Cardiac septum (tissue), 1 donor: ENCODE data around the gene KIAA1671. TPM values are rescaled to one million over a fixed set of nuclear protein-coding genes. Genes with fewer than 3 reads are reported as not detected.
"Not testable (repeated sequence)": the region's sequence is repeated elsewhere in the genome, so short reads cannot be mapped to it uniquely, and the experiment has no call there.

Experiments used
- DNase-seq: peaks from one replicate; pipeline ENCODE4 v3.0.0-alpha.2; 2020; ENCODE audit warnings: low spot score
- intact Hi-C: fragments of 100-400 bp; cut with DNase I; formaldehyde crosslinking; loops from one replicate; pipeline ENCODE4 v1.14.0; 2022
- total RNA-seq: library from RNA; stranded (reverse); fragmentation: NEBNext Ultra II Directional; extraction: Animal tissue kit (Norgen Biotek cat#: 25700); gene quantifications from one replicate; pipeline ENCODE4 v1.2.1, GENCODE V29; 2021
- donor health status: DM: no; HTN: no; CAD: no.

KIAA1671 gene
- total RNA-seq, 1 donor from 2014 or later, result 12.3 TPM

- DNase-seq, result no peak
- intact Hi-C loops, result no loop called here
These were observed 235.0 kb downstream of the KIAA1671 start for GRCh38 chr22:25187469-25187868.

GRCh38 chr22:25192406-25192805 lies 239.9 kb downstream of the KIAA1671 start:
- DNase-seq, result no peak
- intact Hi-C loops, result no loop called here

- no peak for DNase-seq
- intact Hi-C loops, result no loop called here
These were observed 240.6 kb downstream of the KIAA1671 start for GRCh38 chr22:25193130-25193529.

GRCh38 chr22:25193548-25193947 lies 241.0 kb downstream of the KIAA1671 start:
- no peak for DNase-seq
- intact Hi-C loops, result no loop called here

GRCh38 chr22:25196326-25196725 lies 243.8 kb downstream of the KIAA1671 start:
- no peak for DNase-seq
- intact Hi-C loops, result no loop called here

GRCh38 chr22:25197340-25197739 lies 244.8 kb downstream of the KIAA1671 start:
- intact Hi-C loops, result no loop called here
- DNase-seq, result no peak

- DNase-seq, result no peak
- intact Hi-C loops, result loop anchor here (5.0 kb wide), 1 partner anchor 137 kb away; no protein-coding TSS in a partner anchor
These were observed 247.4 kb downstream of the KIAA1671 start, which contains the start of gene CRYBB3 for GRCh38 chr22:25199731-25200520. Gene CRYBB3 (plus strand): TSS chr22:25199858. CDS start chr22:25201397, 1,539 bp downstream.

- intact Hi-C loops, result loop anchor here (5.0 kb wide), 1 partner anchor 136 kb away; no protein-coding TSS in a partner anchor
- DNase-seq, result no peak
These were observed 248.5 kb downstream of the KIAA1671 start for GRCh38 chr22:25200967-25201366.

- intact Hi-C loops, result loop anchor here (5.0 kb wide), 1 partner anchor 136 kb away; no protein-coding TSS in a partner anchor
These were observed 249.2 kb downstream of the KIAA1671 start for GRCh38 chr22:25201557-25202273.

GRCh38 chr22:25202290-25202921 lies 249.9 kb downstream of the KIAA1671 start:
- no peak for DNase-seq
- intact Hi-C loops, result loop anchor here (5.0 kb wide), 1 partner anchor 135 kb away; no protein-coding TSS in a partner anchor

More at GRCh38 chr22:25201557-25202273, 249.2 kb downstream of the KIAA1671 start:
- no peak for DNase-seq

- no peak for DNase-seq
- intact Hi-C loops, result loop anchor here (5.0 kb wide), 1 partner anchor 134 kb away; no protein-coding TSS in a partner anchor
These were observed 250.6 kb downstream of the KIAA1671 start for GRCh38 chr22:25203082-25203481.

GRCh38 chr22:25204547-25204946 lies 252.0 kb downstream of the KIAA1671 start:
- intact Hi-C loops, result loop anchor here (5.0 kb wide), 1 partner anchor 133 kb away; no protein-coding TSS in a partner anchor
- DNase-seq, result not testable (repeated sequence)

GRCh38 chr22:25205847-25206246 lies 253.3 kb downstream of the KIAA1671 start:
- no peak for DNase-seq
- intact Hi-C loops, result no loop called here

- DNase-seq, result no peak
- intact Hi-C loops, result no loop called here
These were observed 254.5 kb downstream of the KIAA1671 start for GRCh38 chr22:25206998-25207397.

GRCh38 chr22:25207553-25208157 lies 255.1 kb downstream of the KIAA1671 start:
- no peak for DNase-seq
- intact Hi-C loops, result no loop called here

GRCh38 chr22:25208328-25208727 lies 255.8 kb downstream of the KIAA1671 start:
- no peak for DNase-seq
- intact Hi-C loops, result no loop called here

- intact Hi-C loops, result no loop called here
- DNase-seq, result no peak
These were observed 256.4 kb downstream of the KIAA1671 start for GRCh38 chr22:25208743-25209505.

- intact Hi-C loops, result no loop called here
- no peak for DNase-seq
These were observed 258.3 kb downstream of the KIAA1671 start for GRCh38 chr22:25210793-25211192.

- DNase-seq, result no peak
- intact Hi-C loops, result no loop called here
These were observed 259.8 kb downstream of the KIAA1671 start for GRCh38 chr22:25212337-25212736.
